Osteocyte (in vitro differentiated cells): ENCODE results near the gene RPAP2. TPM values are rescaled to one million over a fixed set of nuclear protein-coding genes. Genes with fewer than 3 reads are reported as not detected.

Source experiments
- DNase-seq: peaks from one replicate; pipeline ENCODE4 v3.0.0; 2021; ENCODE audit warnings: mixed read lengths; ENCODE audit not compliant: unreplicated experiment; ENCODE audit errors: extremely low spot score
- H3K27ac Mint-ChIP-seq: one replicate; pipeline ENCODE4 v1.8.0; 2021; ENCODE audit warnings: mild to moderate bottlenecking, mixed read lengths; ENCODE audit not compliant: unreplicated experiment
- H3K27me3 Mint-ChIP-seq: one replicate; pipeline ENCODE4 v1.8.0; 2021; ENCODE audit warnings: mixed read lengths; ENCODE audit not compliant: unreplicated experiment
- H3K36me3 Mint-ChIP-seq: one replicate; pipeline ENCODE4 v1.8.0; 2021; ENCODE audit warnings: mixed read lengths; ENCODE audit not compliant: unreplicated experiment
- H3K4me1 Mint-ChIP-seq: one replicate; pipeline ENCODE4 v1.8.0; 2021; ENCODE audit warnings: mixed read lengths; ENCODE audit not compliant: unreplicated experiment
- H3K4me3 Mint-ChIP-seq: one replicate; pipeline ENCODE4 v1.8.0; 2021; ENCODE audit warnings: mild to moderate bottlenecking, moderate library complexity, mixed read lengths; ENCODE audit not compliant: unreplicated experiment
- H3K9me3 Mint-ChIP-seq: one replicate; pipeline ENCODE4 v1.8.0; 2021; ENCODE audit warnings: mixed read lengths; ENCODE audit not compliant: unreplicated experiment
- CTCF ChIP-seq: fragments of 200-600 bp; sonication (generic); IDR thresholded peaks from 2 replicates; pipeline ENCODE4 v1.5.0; 2021; ENCODE audit warnings: antibody characterized with exemption, mild to moderate bottlenecking, moderate library complexity
- total RNA-seq: library from RNA; stranded (reverse); gene quantifications from 2 replicates; pipeline ENCODE4 v1.2.1, GENCODE V29; 2021

The RPAP2 gene
- total RNA-seq, 1 donor from 2014 or later: 32.6 TPM

GRCh38 chr1:92399076-92399475, 100.2 kb downstream of the RPAP2 start:
- H3K27me3 Mint-ChIP-seq: no peaks in the 10 kb centered on the region
- H3K36me3 Mint-ChIP-seq: peaks cover 4% of the 10 kb centered on the region
- DNase-seq: no peak
- no peak overlapping the region for H3K27ac Mint-ChIP-seq
- H3K9me3 Mint-ChIP-seq: peaks cover 22% of the 10 kb centered on the region
- TF ChIP-seq CTCF: no peak
- no peak overlapping the region for H3K4me3 Mint-ChIP-seq
- no peaks in the 10 kb centered on the region for H3K4me1 Mint-ChIP-seq

- Mint-ChIP-seq H3K27me3 (no peaks in the 10 kb centered on the region), H3K4me3 (no peak overlapping the region), H3K27ac (no peak overlapping the region), H3K9me3 (peaks cover 17% of the 10 kb centered on the region), H3K4me1 (no peaks in the 10 kb centered on the region), H3K36me3 (peaks cover 4% of the 10 kb centered on the region)
- DNase-seq: no peak
- TF ChIP-seq CTCF: no peak
Measured at GRCh38 chr1:92404661-92405060, 105.8 kb downstream of the RPAP2 start.

GRCh38 chr1:92408825-92409224, 110.0 kb downstream of the RPAP2 start:
- no peak for DNase-seq
- Mint-ChIP-seq H3K36me3 (peaks cover 3% of the 10 kb centered on the region), H3K27me3 (no peaks in the 10 kb centered on the region), H3K4me1 (no peaks in the 10 kb centered on the region), H3K27ac (no peak overlapping the region), H3K4me3 (no peak overlapping the region), H3K9me3 (peaks cover 9% of the 10 kb centered on the region)
- TF ChIP-seq CTCF: no peak

- no peak overlapping the region for H3K27ac Mint-ChIP-seq
- no peak overlapping the region for H3K4me3 Mint-ChIP-seq
- H3K4me1 Mint-ChIP-seq: no peaks in the 10 kb centered on the region
- no peaks in the 10 kb centered on the region for H3K27me3 Mint-ChIP-seq
- peaks cover 5% of the 10 kb centered on the region for H3K9me3 Mint-ChIP-seq
- H3K36me3 Mint-ChIP-seq: no peaks in the 10 kb centered on the region
- no peak for TF ChIP-seq CTCF
- DNase-seq: no peak
Measured at GRCh38 chr1:92409946-92410549, 111.2 kb downstream of the RPAP2 start.

GRCh38 chr1:92410706-92411105, 111.8 kb downstream of the RPAP2 start:
- no peak for DNase-seq
- Mint-ChIP-seq H3K9me3 (peaks cover 1% of the 10 kb centered on the region), H3K27me3 (no peaks in the 10 kb centered on the region), H3K4me3 (no peak overlapping the region), H3K27ac (no peak overlapping the region), H3K4me1 (no peaks in the 10 kb centered on the region), H3K36me3 (no peaks in the 10 kb centered on the region)
- no peak for TF ChIP-seq CTCF
